ENCODE results near the gene PCCA.

Gene PCCA

DNA sequence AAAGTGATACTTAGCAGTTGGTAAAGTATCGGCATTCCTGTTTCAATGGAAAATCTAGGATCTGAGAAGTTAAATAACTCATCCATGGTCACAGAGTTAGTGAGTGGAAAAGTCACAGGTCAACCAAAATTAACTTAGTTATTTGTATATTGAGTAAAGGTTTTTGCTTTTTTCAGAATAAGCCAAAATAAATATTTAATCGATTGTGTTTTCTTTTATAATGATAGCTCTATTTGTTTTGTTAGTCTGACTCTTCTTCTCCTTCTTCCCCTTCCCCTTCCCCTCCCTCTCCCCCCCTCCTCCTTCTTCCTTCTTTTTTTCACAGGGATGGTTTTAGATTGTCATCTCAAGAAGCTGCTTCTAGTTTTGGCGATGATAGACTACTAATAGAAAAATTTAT, 173.5 kb downstream of the PCCA start:
- TF ChIP-seq FOXK2 (IDR thresholded peaks at IDR 0.05) (no peak), SP1 (IDR thresholded peaks at IDR 0.05) (no peak), LEF1 (IDR thresholded peaks at IDR 0.05; ENCODE audit: borderline replicate concordance) (no peak), NFRKB (IDR thresholded peaks at IDR 0.05) (no peak)

DNA sequence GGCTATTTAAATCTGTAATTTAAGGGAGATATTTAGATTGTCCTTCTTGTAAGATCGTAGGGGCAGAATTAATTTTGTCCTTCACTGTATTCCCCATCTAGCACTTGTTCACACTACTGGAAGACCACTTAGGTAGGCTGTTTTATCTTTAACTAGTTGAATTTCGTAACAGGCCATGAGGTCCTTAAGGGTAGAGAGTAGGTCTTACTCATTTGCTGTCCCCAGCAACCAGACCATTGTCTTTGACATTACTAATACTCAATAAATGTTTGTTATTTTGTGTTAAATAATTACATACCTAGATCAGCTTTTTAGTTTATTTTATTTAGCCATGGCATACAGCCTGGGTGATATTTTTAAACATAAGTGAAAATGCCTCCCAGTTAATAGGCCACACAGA, 177.1 kb downstream of the PCCA start:
- DNase-seq (ENCODE audit: extremely low spot score), result no peak
- TF ChIP-seq NFRKB (IDR thresholded peaks at IDR 0.05) (no peak), PKNOX1 (IDR thresholded peaks at IDR 0.05) (no peak), ZNF384 (IDR thresholded peaks at IDR 0.05) (no peak), L3MBTL2 (conservative IDR thresholded peaks at IDR 0.05) (no peak), SUZ12 (IDR thresholded peaks at IDR 0.05) (no peak), HDGF (IDR thresholded peaks at IDR 0.05; ENCODE audit: borderline replicate concordance) (no peak), LEF1 (IDR thresholded peaks at IDR 0.05; ENCODE audit: borderline replicate concordance) (no peak), FOXK2 (IDR thresholded peaks at IDR 0.05) (no peak), TARDBP (IDR thresholded peaks at IDR 0.05) (no peak), FOXA1 (IDR thresholded peaks at IDR 0.05) (no peak), SP1 (IDR thresholded peaks at IDR 0.05) (no peak)
- CTCF ChIA-PET, result no interaction called here
- POLR2A ChIA-PET, result no interaction called here

More for the DNA sequence above, 173.5 kb downstream of the PCCA start:
- CTCF ChIA-PET, result no interaction called here
- POLR2A ChIA-PET, result no interaction called here
- DNase-seq (ENCODE audit: extremely low spot score), result no peak

DNA sequence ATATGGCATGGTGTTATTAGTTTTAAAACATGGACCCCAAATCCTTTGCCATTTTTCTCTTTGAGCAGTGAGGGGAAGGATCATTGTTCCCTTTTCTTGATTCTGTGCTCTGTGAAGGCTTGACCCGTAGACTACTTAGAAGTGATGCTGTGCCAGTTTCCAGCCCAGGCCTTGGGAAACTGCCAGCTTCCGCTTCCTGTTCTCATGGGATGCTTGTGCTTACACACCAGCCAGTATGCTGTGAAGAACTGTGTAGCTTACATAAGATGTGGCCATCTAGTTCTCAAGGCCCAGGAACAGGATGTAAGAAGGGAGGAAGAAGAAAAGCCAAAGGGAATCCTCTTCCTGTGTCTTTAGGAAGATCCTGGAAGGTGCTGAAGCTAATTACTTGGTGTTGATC, 180.9 kb downstream of the PCCA start:
- ChIA-PET POLR2A (no interaction called here), CTCF (no interaction called here)
- DNase-seq (ENCODE audit: extremely low spot score), result no peak
- TF ChIP-seq ZNF384 (IDR thresholded peaks at IDR 0.05), result no peak
- no peak for TF ChIP-seq NFRKB (IDR thresholded peaks at IDR 0.05)
- TF ChIP-seq TARDBP (IDR thresholded peaks at IDR 0.05), result no peak
- TF ChIP-seq FOXK2 (IDR thresholded peaks at IDR 0.05), result no peak
- TF ChIP-seq ELF4 (IDR thresholded peaks at IDR 0.05), result no peak
- TF ChIP-seq SP1 (IDR thresholded peaks at IDR 0.05), result no peak
- no peak for TF ChIP-seq L3MBTL2 (conservative IDR thresholded peaks at IDR 0.05)
- TF ChIP-seq HDGF (IDR thresholded peaks at IDR 0.05; ENCODE audit: borderline replicate concordance), result no peak
- TF ChIP-seq FOXA1 (IDR thresholded peaks at IDR 0.05), result no peak
- TF ChIP-seq CTBP1 (IDR thresholded peaks at IDR 0.05; ENCODE audit: borderline replicate concordance), result no peak
- no peak for TF ChIP-seq PKNOX1 (IDR thresholded peaks at IDR 0.05)
- no peak for TF ChIP-seq LEF1 (IDR thresholded peaks at IDR 0.05; ENCODE audit: borderline replicate concordance)
- no peak for TF ChIP-seq FOXM1 (IDR thresholded peaks at IDR 0.05; ENCODE audit: borderline replicate concordance)
- TF ChIP-seq ARNT (IDR thresholded peaks at IDR 0.05), result no peak
- no peak for TF ChIP-seq BHLHE40 (IDR thresholded peaks at IDR 0.05; ENCODE audit: borderline replicate concordance)
- no peak for TF ChIP-seq SUZ12 (IDR thresholded peaks at IDR 0.05)

DNA sequence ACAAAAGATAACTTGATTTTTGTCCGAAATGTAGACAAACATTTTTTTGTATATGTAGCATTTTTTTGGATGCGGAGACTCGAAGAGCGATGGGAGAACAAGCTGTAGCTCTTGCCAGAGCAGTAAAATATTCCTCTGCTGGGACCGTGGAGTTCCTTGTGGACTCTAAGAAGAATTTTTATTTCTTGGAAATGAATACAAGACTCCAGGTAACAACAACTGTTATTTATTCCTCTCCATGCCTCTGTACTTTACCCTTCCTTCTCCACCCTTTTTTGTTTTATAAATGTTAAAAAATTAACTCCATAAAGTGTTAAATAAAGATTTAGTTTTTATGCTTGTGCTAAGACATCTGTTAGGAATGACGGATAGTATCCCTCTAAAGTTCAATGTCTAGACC, 184.2 kb downstream of the PCCA start:
- TF ChIP-seq ZNF384 (IDR thresholded peaks at IDR 0.05), result no peak
- no peak for DNase-seq (ENCODE audit: extremely low spot score)
- POLR2A ChIA-PET, result no interaction called here
- CTCF ChIA-PET, result no interaction called here

GRCh38 chr13:100273552-100273951, 184.7 kb downstream of the PCCA start:
- DNase-seq (ENCODE audit: extremely low spot score), result no peak

DNA sequence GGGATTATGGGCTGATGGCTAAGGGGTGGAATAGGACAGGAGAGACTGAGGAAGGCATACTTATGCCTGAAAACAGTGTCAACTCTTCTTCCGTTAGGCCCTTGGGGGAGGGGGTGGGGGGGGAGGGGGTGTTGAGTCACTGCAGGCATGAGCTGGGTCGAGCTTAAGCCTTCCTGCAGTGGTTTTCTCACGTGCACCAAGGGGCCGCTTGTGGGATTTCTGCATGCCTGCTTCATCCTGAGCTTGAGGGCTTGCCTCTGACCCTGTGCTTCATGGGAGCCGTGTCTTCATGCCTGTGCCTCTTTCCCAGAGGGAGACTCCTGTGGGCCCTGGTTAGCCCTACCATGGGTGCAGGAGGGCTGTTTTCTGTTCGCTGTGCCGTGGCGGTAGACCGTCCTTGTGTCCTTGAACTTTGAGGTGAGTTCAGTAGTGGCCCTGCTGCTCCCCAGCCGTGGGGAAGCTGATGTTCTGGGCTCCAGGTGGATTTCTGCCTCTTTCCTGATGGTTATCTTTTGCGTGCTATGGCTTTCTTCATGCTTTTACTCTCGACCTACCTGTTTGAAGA, 186.1 kb downstream of the PCCA start:
- no peak for DNase-seq (ENCODE audit: extremely low spot score)
- TF ChIP-seq CTBP1 (IDR thresholded peaks at IDR 0.05; ENCODE audit: borderline replicate concordance) (no peak), SUZ12 (IDR thresholded peaks at IDR 0.05) (no peak), ARNT (IDR thresholded peaks at IDR 0.05) (no peak), FOXM1 (IDR thresholded peaks at IDR 0.05; ENCODE audit: borderline replicate concordance) (no peak), SP1 (IDR thresholded peaks at IDR 0.05) (no peak), TARDBP (IDR thresholded peaks at IDR 0.05) (no peak), L3MBTL2 (conservative IDR thresholded peaks at IDR 0.05) (no peak), NFRKB (IDR thresholded peaks at IDR 0.05) (no peak), ELF4 (IDR thresholded peaks at IDR 0.05) (no peak), HDGF (IDR thresholded peaks at IDR 0.05; ENCODE audit: borderline replicate concordance) (no peak), ZNF384 (IDR thresholded peaks at IDR 0.05) (no peak), BHLHE40 (IDR thresholded peaks at IDR 0.05; ENCODE audit: borderline replicate concordance) (no peak), LEF1 (IDR thresholded peaks at IDR 0.05; ENCODE audit: borderline replicate concordance) (no peak), FOXA1 (IDR thresholded peaks at IDR 0.05) (no peak)
- ChIA-PET POLR2A (no interaction called here), CTCF (no interaction called here)

More at GRCh38 chr13:100273552-100273951, 184.7 kb downstream of the PCCA start:
- ChIA-PET CTCF (no interaction called here), POLR2A (no interaction called here)
- TF ChIP-seq BHLHE40 (IDR thresholded peaks at IDR 0.05; ENCODE audit: borderline replicate concordance) (no peak), SP1 (IDR thresholded peaks at IDR 0.05) (no peak), ARNT (IDR thresholded peaks at IDR 0.05) (no peak), NFRKB (IDR thresholded peaks at IDR 0.05) (no peak), ELF4 (IDR thresholded peaks at IDR 0.05) (no peak), HDGF (IDR thresholded peaks at IDR 0.05; ENCODE audit: borderline replicate concordance) (no peak), FOXM1 (IDR thresholded peaks at IDR 0.05; ENCODE audit: borderline replicate concordance) (no peak), PKNOX1 (IDR thresholded peaks at IDR 0.05) (no peak), TARDBP (IDR thresholded peaks at IDR 0.05) (no peak), FOXK2 (IDR thresholded peaks at IDR 0.05) (no peak), SUZ12 (IDR thresholded peaks at IDR 0.05) (no peak), L3MBTL2 (conservative IDR thresholded peaks at IDR 0.05) (no peak)

DNA sequence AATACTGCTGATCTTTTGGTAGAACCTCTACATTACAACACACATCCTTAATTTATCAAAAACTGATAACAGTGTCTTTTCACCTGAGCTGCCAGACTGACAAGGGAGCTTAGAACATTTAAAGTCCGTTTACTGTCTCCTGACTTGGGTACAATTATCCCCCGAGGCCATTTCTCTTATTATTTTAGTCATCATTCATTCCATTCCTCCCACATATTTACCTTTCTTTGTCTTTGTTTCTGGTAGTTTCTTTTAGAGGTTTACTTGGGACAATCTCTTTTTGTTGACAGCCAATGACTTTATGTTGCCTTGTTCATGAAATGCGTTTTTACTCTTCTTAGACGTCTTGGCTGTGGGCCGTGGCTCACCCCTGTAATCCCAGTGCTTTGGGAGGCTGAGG, 186.9 kb downstream of the PCCA start:
- DNase-seq (ENCODE audit: extremely low spot score), result no peak
- POLR2A ChIA-PET, result no interaction called here
- CTCF ChIA-PET, result no interaction called here
- TF ChIP-seq NFRKB (IDR thresholded peaks at IDR 0.05) (no peak), SUZ12 (IDR thresholded peaks at IDR 0.05) (no peak), FOXM1 (IDR thresholded peaks at IDR 0.05; ENCODE audit: borderline replicate concordance) (no peak), BHLHE40 (IDR thresholded peaks at IDR 0.05; ENCODE audit: borderline replicate concordance) (no peak), TARDBP (IDR thresholded peaks at IDR 0.05) (no peak), CTBP1 (IDR thresholded peaks at IDR 0.05; ENCODE audit: borderline replicate concordance) (no peak), LEF1 (IDR thresholded peaks at IDR 0.05; ENCODE audit: borderline replicate concordance) (no peak), L3MBTL2 (conservative IDR thresholded peaks at IDR 0.05) (no peak), PKNOX1 (IDR thresholded peaks at IDR 0.05) (no peak), HDGF (IDR thresholded peaks at IDR 0.05; ENCODE audit: borderline replicate concordance) (no peak), ELF4 (IDR thresholded peaks at IDR 0.05) (no peak), SP1 (IDR thresholded peaks at IDR 0.05) (no peak), FOXA1 (IDR thresholded peaks at IDR 0.05) (no peak), ARNT (IDR thresholded peaks at IDR 0.05) (no peak), ZNF384 (IDR thresholded peaks at IDR 0.05) (no peak), FOXK2 (IDR thresholded peaks at IDR 0.05) (no peak)
